ENCODE measurements around the gene HOXC12.

The HOXC12 gene

DNA sequence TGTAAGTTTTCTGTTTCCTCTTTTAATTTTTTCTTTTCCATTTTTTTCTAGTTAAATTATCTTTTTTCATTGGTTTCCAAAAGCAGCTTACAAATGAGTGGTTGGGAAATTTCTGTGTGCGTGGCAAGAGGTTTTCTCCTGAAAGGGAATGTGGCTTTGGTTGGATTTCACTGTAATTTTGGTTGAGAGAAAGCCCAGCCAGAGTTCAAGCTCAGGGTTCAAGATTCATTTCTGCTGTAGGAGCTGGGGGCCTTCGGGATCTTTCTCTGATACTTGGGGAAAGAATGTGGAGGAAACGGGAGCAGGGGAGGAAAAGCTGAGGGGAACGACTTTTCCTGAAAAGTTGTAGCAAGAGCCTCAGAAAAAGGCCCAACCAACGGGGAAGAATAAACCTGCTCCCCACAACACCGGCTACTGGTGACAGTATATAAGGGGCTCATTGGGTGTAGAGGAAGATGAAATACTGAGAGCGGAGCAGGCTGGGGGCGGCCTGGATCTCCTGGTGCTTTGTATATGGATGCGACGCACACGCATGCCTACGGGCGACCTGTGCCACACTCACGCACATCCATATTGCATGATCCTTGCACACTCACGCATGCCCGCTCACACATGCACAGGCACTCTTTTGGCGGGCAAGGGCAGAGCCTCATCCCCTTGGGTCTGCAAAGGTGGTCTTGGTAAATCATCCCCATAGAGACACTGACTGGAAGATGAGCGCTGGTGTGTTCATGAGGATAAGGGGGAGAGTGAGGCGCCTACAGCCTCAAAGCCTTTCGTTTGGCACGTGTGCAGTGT is 32.2 kb downstream of the HOXC12 start:
- no peak overlapping the region for H2AFZ ChIP-seq (ENCODE audit: low read depth, low read length)
- H3K4me2 ChIP-seq (ENCODE audit: insufficient read depth, low read length), result no peak overlapping the region
- H3K9ac ChIP-seq (ENCODE audit: low read depth, low read length), result no peak overlapping the region
- ATAC-seq (ENCODE audit: insufficient read depth, low read depth), result no peak
- H3K79me2 ChIP-seq (ENCODE audit: insufficient read depth, low read length), result no peaks in the 10 kb centered on the region
- no peak for TF ChIP-seq EZH2 (IDR thresholded peaks at IDR 0.05; ENCODE audit: borderline replicate concordance, low read depth, low read length, severe bottlenecking)
- TF ChIP-seq, protein P1, sequence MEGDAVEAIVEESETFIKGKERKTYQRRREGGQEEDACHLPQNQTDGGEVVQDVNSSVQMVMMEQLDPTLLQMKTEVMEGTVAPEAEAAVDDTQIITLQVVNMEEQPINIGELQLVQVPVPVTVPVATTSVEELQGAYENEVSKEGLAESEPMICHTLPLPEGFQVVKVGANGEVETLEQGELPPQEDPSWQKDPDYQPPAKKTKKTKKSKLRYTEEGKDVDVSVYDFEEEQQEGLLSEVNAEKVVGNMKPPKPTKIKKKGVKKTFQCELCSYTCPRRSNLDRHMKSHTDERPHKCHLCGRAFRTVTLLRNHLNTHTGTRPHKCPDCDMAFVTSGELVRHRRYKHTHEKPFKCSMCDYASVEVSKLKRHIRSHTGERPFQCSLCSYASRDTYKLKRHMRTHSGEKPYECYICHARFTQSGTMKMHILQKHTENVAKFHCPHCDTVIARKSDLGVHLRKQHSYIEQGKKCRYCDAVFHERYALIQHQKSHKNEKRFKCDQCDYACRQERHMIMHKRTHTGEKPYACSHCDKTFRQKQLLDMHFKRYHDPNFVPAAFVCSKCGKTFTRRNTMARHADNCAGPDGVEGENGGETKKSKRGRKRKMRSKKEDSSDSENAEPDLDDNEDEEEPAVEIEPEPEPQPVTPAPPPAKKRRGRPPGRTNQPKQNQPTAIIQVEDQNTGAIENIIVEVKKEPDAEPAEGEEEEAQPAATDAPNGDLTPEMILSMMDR (IDR thresholded peaks at IDR 0.05; ENCODE audit: borderline replicate concordance, extremely low read depth, low read length, poor library complexity, severe bottlenecking), result no peak
- no peaks in the 10 kb centered on the region for H3K9me3 ChIP-seq (ENCODE audit: insufficient read depth, low read length, severe bottlenecking)
- H3K4me3 ChIP-seq (ENCODE audit: low read depth in 1 of 2, low read length in 2 of 2), result no peak overlapping the region
- H3K27ac ChIP-seq (ENCODE audit: low read length), result no peak overlapping the region
- no peaks in the 10 kb centered on the region for H3K36me3 ChIP-seq (ENCODE audit: insufficient read depth, low read length)
- peaks cover 80% of the 10 kb centered on the region for H3K27me3 ChIP-seq (ENCODE audit: insufficient read depth, low read length, poor library complexity)
- no peaks in the 10 kb centered on the region for H4K20me1 ChIP-seq (ENCODE audit: insufficient read depth, low read length)
- no peak for DNase-seq
- peaks cover 13% of the 10 kb centered on the region for H3K4me1 ChIP-seq (ENCODE audit: insufficient read depth, low read length)

- TF ChIP-seq EZH2 (IDR thresholded peaks at IDR 0.05; ENCODE audit: borderline replicate concordance, low read depth, low read length, severe bottlenecking), result no peak
- TF ChIP-seq, protein P1 (IDR thresholded peaks at IDR 0.05; ENCODE audit: borderline replicate concordance, extremely low read depth, low read length, poor library complexity, severe bottlenecking), result no peak
- Histone ChIP-seq H3K4me1 (ENCODE audit: insufficient read depth, low read length) (peaks cover 13% of the 10 kb centered on the region), H2AFZ (ENCODE audit: low read depth, low read length) (no peak overlapping the region), H4K20me1 (ENCODE audit: insufficient read depth, low read length) (no peaks in the 10 kb centered on the region), H3K27me3 (ENCODE audit: insufficient read depth, low read length, poor library complexity) (peaks cover 79% of the 10 kb centered on the region), H3K27ac (ENCODE audit: low read length) (no peak overlapping the region), H3K36me3 (ENCODE audit: insufficient read depth, low read length) (no peaks in the 10 kb centered on the region), H3K9me3 (ENCODE audit: insufficient read depth, low read length, severe bottlenecking) (no peaks in the 10 kb centered on the region), H3K9ac (ENCODE audit: low read depth, low read length) (no peak overlapping the region), H3K4me2 (ENCODE audit: insufficient read depth, low read length) (no peak overlapping the region), H3K79me2 (ENCODE audit: insufficient read depth, low read length) (no peaks in the 10 kb centered on the region), H3K4me3 (ENCODE audit: low read depth in 1 of 2, low read length in 2 of 2) (no peak overlapping the region)
- DNase-seq, result no peak
- ATAC-seq (ENCODE audit: insufficient read depth, low read depth), result no peak
Observed at GRCh38 chr12:53987787-53988230, 33.1 kb downstream of the HOXC12 start.

DNA sequence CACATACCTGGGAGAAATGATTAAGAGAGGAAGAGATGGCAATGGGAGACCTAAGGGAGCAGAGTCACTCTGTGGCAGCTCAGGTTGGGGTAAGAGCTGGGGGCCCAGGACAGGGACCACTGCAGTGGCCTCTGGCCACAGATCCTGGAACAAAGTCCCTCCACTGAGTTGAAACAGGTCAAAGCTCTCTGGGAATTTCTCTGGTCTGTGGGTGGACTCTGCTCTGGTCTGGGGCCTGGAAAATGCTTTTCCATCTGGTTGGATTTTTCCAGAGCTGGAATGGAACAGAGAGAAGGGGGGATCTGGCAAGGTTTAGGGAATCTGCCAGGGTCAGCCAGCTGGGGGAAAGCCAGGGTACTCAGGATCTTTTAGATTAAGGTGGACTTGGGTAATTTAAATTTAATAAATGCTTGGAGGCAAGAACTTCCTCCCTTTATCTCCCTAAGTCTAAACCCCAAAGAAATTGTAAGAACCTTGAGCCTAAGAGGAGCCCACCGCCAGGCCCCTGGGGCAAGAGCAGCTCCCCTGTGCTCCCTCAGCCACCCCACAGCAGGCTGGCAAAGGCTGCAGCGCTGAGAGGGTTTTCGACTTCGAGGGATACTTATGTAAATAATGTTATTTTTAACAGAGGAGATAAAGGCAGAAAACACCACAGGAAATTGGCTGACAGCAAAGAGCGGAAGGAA is 34.0 kb downstream of the HOXC12 start:
- Histone ChIP-seq H3K4me3 (ENCODE audit: low read depth in 1 of 2, low read length in 2 of 2) (peak overlapping the region in 1 of 2 experiments; percentile 31; a peak in 2 of 4 replicates), H3K9me3 (ENCODE audit: insufficient read depth, low read length, severe bottlenecking) (no peaks in the 10 kb centered on the region), H2AFZ (ENCODE audit: low read depth, low read length) (no peak overlapping the region; the same call in 1 of the 2 replicates), H3K4me1 (ENCODE audit: insufficient read depth, low read length) (peaks cover 13% of the 10 kb centered on the region), H3K79me2 (ENCODE audit: insufficient read depth, low read length) (no peaks in the 10 kb centered on the region), H3K4me2 (ENCODE audit: insufficient read depth, low read length) (peak overlapping the region; percentile 46), H3K27me3 (ENCODE audit: insufficient read depth, low read length, poor library complexity) (peaks cover 79% of the 10 kb centered on the region), H3K9ac (ENCODE audit: low read depth, low read length) (peak overlapping the region; percentile 7), H4K20me1 (ENCODE audit: insufficient read depth, low read length) (no peaks in the 10 kb centered on the region), H3K27ac (ENCODE audit: low read length) (no peak overlapping the region), H3K36me3 (ENCODE audit: insufficient read depth, low read length) (no peaks in the 10 kb centered on the region)
- DNase-seq (no peak), ATAC-seq (ENCODE audit: insufficient read depth, low read depth) (peak; percentile 44; the same call in 2 of the 3 replicates)
- TF ChIP-seq EZH2 (IDR thresholded peaks at IDR 0.05; ENCODE audit: borderline replicate concordance, low read depth, low read length, severe bottlenecking), result no peak
- TF ChIP-seq, protein P1 (IDR thresholded peaks at IDR 0.05; ENCODE audit: borderline replicate concordance, extremely low read depth, low read length, poor library complexity, severe bottlenecking), result no peak
